Esophagus muscularis mucosa (tissue), 3 donors: ENCODE data around the gene COLQ.

ENCODE experiments used
- POLR2A ChIP-seq: fragments of 450-650 bp; IDR thresholded peaks from one replicate; pipeline ENCODE4 v1.6.1; 2017; ENCODE audit warnings: antibody characterized with exemption, moderate library complexity, mild to moderate bottlenecking, low read depth
- TF ChIP-seq, protein P1 (sequence below), 3 experiments: fragments of 200-600 bp in 2 of 3; fragments of 450-650 bp in 1 of 3; sonication (generic) in 2 of 3; IDR thresholded peaks; one replicate each; pipeline ENCODE4 v1.5.1; 2017 to 2019; ENCODE audit warnings: antibody characterized with exemption in 3 of 3, mild to moderate bottlenecking in 2 of 3, moderate library complexity in 1 of 3

DNA sequence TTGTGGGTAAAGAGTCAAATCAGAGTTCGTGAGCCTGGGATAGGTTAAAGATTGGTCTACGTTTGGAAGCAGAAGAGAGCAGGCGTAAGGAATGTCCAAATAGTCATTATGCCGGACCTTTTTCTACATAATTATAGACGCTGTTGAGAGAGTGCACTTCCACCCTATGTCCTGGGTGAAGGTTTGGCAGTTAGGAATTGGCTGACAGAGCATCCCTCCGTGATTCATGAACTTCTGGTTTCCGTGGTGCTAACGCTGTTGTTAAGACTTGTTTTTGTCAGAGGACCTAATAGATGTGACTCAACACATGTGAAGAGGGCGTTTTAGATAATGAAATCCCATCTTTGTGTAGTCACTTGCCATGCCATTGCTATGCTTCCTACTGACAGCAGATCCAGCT, 93.0 kb downstream of the COLQ start:
- TF ChIP-seq, protein P1, sequence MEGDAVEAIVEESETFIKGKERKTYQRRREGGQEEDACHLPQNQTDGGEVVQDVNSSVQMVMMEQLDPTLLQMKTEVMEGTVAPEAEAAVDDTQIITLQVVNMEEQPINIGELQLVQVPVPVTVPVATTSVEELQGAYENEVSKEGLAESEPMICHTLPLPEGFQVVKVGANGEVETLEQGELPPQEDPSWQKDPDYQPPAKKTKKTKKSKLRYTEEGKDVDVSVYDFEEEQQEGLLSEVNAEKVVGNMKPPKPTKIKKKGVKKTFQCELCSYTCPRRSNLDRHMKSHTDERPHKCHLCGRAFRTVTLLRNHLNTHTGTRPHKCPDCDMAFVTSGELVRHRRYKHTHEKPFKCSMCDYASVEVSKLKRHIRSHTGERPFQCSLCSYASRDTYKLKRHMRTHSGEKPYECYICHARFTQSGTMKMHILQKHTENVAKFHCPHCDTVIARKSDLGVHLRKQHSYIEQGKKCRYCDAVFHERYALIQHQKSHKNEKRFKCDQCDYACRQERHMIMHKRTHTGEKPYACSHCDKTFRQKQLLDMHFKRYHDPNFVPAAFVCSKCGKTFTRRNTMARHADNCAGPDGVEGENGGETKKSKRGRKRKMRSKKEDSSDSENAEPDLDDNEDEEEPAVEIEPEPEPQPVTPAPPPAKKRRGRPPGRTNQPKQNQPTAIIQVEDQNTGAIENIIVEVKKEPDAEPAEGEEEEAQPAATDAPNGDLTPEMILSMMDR (IDR thresholded peaks at IDR 0.05) = no peak
- TF ChIP-seq POLR2A = no peak
